ENCODE measurements around the gene MAD1L1. TPM values are rescaled to one million over a fixed set of nuclear protein-coding genes. Genes with fewer than 3 reads are reported as not detected.

The MAD1L1 gene
- total and polyA plus RNA-seq, 2 of the 4 experiments (the other 2 are of a cell fraction), result 29.0 to 40.9 TPM

GRCh38 chr7:1979591-1980560, 252.9 kb downstream of the MAD1L1 start:
- no peak overlapping the region for H4K91ac ChIP-seq (ENCODE audit: insufficient read depth, low read depth, low read length)
- no peak overlapping the region for H2BK15ac ChIP-seq (ENCODE audit: low read depth, low read length)
- H4K8ac ChIP-seq (ENCODE audit: low read depth in 2 of 2, low read length in 2 of 2), result no peak overlapping the region
- no peaks in the 10 kb centered on the region for H3K27me3 ChIP-seq (ENCODE audit: control insufficient read depth, insufficient read depth, low read length)
- CTCF ChIA-PET, result no interaction called here
- in situ Hi-C loops (cut with MboI; ENCODE audit: low sequenced_read_pairs) (no loop called here), intact Hi-C loops (cut with micrococcal nuclease) (no loop called here), dilution Hi-C loops (cut with HindIII; ENCODE audit: low sequenced_read_pairs, unreplicated experiment) (no loop called here)
- no peak overlapping the region for H3K27ac ChIP-seq (ENCODE audit: insufficient read depth, low read length)
- no peaks in the 10 kb centered on the region for H3K79me1 ChIP-seq (ENCODE audit: low read depth in 1 of 2, low read length in 2 of 2)
- no peak overlapping the region for H2BK5ac ChIP-seq (ENCODE audit: low read depth, low read length, poor library complexity, severe bottlenecking)
- H3K4ac ChIP-seq (ENCODE audit: low read depth, low read length), result no peak overlapping the region
- no peak overlapping the region for H3K4me3 ChIP-seq (ENCODE audit: insufficient read depth, low read depth, low read length)
- no peaks in the 10 kb centered on the region for H3K9me1 ChIP-seq (ENCODE audit: insufficient read depth, low read length)
- POLR2A ChIA-PET (ENCODE audit: unreplicated experiment), result no interaction called here
- no peak overlapping the region for H3K4me2 ChIP-seq (ENCODE audit: low read depth, low read length)
- 88% methylated on average over 20 of the region's 40 CpGs; no CpG with 5 or more reads in 1 of the 2 experiments for WGBS, 2 experiments (ENCODE audit: extremely low coverage in 2 of 2, insufficient read length in 1 of 2)
- H3K4me1 ChIP-seq (ENCODE audit: control insufficient read depth, insufficient read depth, low read length), result no peaks in the 10 kb centered on the region
- ATAC-seq (ENCODE audit: low read depth) (no peak), DNase-seq (no peak)
- H3K36me3 ChIP-seq (ENCODE audit: control insufficient read depth, insufficient read depth, low read length), result peaks cover 13% of the 10 kb centered on the region
- no peak overlapping the region for H2AK5ac ChIP-seq (ENCODE audit: low read depth, low read length)
- peaks cover 3% of the 10 kb centered on the region; the same call in 1 of the 2 replicates for H3K9me3 ChIP-seq (ENCODE audit: control insufficient read depth, insufficient read depth, low read length)
- H3K23ac ChIP-seq (ENCODE audit: low read depth, low read length), result no peak overlapping the region
- H4K20me1 ChIP-seq (ENCODE audit: insufficient read depth, low read length), result no peaks in the 10 kb centered on the region
- H2BK20ac ChIP-seq (ENCODE audit: low read depth, low read length), result no peak overlapping the region
- H3K14ac ChIP-seq (replicated peaks; ENCODE audit: low read depth, low read length), result no peak overlapping the region
- H2AK9ac ChIP-seq (replicated peaks; ENCODE audit: low read depth, low read length, poor library complexity), result peak overlapping the region; percentile 19
- no peak overlapping the region for H2AFZ ChIP-seq (replicated peaks; ENCODE audit: low read length, poor library complexity)
- no TSS peak for BruUV-seq (replicated peaks)
- no peak overlapping the region for H2BK120ac ChIP-seq (ENCODE audit: low read depth, low read length)
- H3K9ac ChIP-seq (ENCODE audit: low read depth, low read length), result no peak overlapping the region
- H3K18ac ChIP-seq (ENCODE audit: low read depth, low read length), result no peak overlapping the region
- H3K56ac ChIP-seq (ENCODE audit: extremely low read depth, insufficient read depth, low read length), result no peak overlapping the region
- H4K5ac ChIP-seq (ENCODE audit: low read depth, low read length), result no peak overlapping the region
- TF ChIP-seq MXI1 (IDR thresholded peaks at IDR 0.05; ENCODE audit: borderline replicate concordance, low read depth, low read length), result no peak
- TF ChIP-seq CHD1 (IDR thresholded peaks at IDR 0.05; ENCODE audit: low read depth, low read length), result no peak
- TF ChIP-seq FOS (IDR thresholded peaks at IDR 0.05; ENCODE audit: low read depth, low read length), result no peak
- TF ChIP-seq CEBPB (IDR thresholded peaks at IDR 0.05; ENCODE audit: low read depth, low read length), result no peak
- TF ChIP-seq POLR2A (IDR thresholded peaks at IDR 0.05; ENCODE audit: low read depth, low read length), result no peak
- TF ChIP-seq BHLHE40 (IDR thresholded peaks at IDR 0.05; ENCODE audit: low read depth, low read length), result no peak
- TF ChIP-seq ELK1 (IDR thresholded peaks at IDR 0.05; ENCODE audit: borderline replicate concordance, low read depth, low read length), result no peak
- no peak for TF ChIP-seq RCOR1 (IDR thresholded peaks at IDR 0.05; ENCODE audit: insufficient replicate concordance, low read length)
- TF ChIP-seq MAZ (IDR thresholded peaks at IDR 0.05; ENCODE audit: borderline replicate concordance, low read depth, low read length), result no peak
- no peak for TF ChIP-seq RAD21 (IDR thresholded peaks at IDR 0.05; ENCODE audit: low read length)
- TF ChIP-seq RFX5 (IDR thresholded peaks at IDR 0.05; ENCODE audit: low read depth, low read length), result no peak
- no peak for TF ChIP-seq SMC3 (IDR thresholded peaks at IDR 0.05; ENCODE audit: low read depth, low read length)
- TF ChIP-seq CTCF (conservative IDR thresholded peaks at IDR 0.05; ENCODE audit: low read depth, low read length), result no peak
- no peak for TF ChIP-seq USF2 (IDR thresholded peaks at IDR 0.05; ENCODE audit: low read depth, low read length)
- TF ChIP-seq MAFK (IDR thresholded peaks at IDR 0.05; ENCODE audit: low read depth, low read length), result no peak
